Muscle layer of duodenum (tissue), 2 donors: Measurements from ENCODE around the gene PPY.
"Not testable (repeated sequence)": the region's sequence is repeated elsewhere in the genome, so short reads cannot be mapped to it uniquely, and the experiment has no call there.

Source experiments
- H3K27ac ChIP-seq: one replicate; pipeline ENCODE4 v1.7.0; 2013; ENCODE audit warnings: mild to moderate bottlenecking, low read length
- H3K27me3 ChIP-seq: one replicate; pipeline ENCODE4 v1.7.0; 2013; ENCODE audit warnings: low read depth, mild to moderate bottlenecking, control low read depth, low read length
- H3K36me3 ChIP-seq, 2 donors: one replicate each; pipeline ENCODE4 v1.7.0; 2013; ENCODE audit warnings: low read length in 2 of 2, control low read depth in 1 of 2, mild to moderate bottlenecking in 1 of 2; ENCODE audit not compliant: insufficient read depth in 2 of 2, control insufficient read depth in 1 of 2
- H3K4me1 ChIP-seq, 2 donors: one replicate each; pipeline ENCODE4 v1.7.0; 2013; ENCODE audit warnings: low read length in 2 of 2, mild to moderate bottlenecking in 2 of 2, control low read depth in 1 of 2, moderate library complexity in 1 of 2; ENCODE audit not compliant: insufficient read depth in 2 of 2, control insufficient read depth in 1 of 2
- H3K4me3 ChIP-seq, 2 donors: one replicate each; pipeline ENCODE4 v1.7.0; 2013; ENCODE audit warnings: low read length in 2 of 2, low read depth in 1 of 2, mild to moderate bottlenecking in 1 of 2
- H3K9me3 ChIP-seq, 2 donors: one replicate each; pipeline ENCODE4 v1.7.0; 2013; ENCODE audit warnings: low read length in 2 of 2, control low read depth in 1 of 2, mild to moderate bottlenecking in 1 of 2; ENCODE audit not compliant: control insufficient read depth in 1 of 2
- donor health status: healthy.

The PPY gene

DNA sequence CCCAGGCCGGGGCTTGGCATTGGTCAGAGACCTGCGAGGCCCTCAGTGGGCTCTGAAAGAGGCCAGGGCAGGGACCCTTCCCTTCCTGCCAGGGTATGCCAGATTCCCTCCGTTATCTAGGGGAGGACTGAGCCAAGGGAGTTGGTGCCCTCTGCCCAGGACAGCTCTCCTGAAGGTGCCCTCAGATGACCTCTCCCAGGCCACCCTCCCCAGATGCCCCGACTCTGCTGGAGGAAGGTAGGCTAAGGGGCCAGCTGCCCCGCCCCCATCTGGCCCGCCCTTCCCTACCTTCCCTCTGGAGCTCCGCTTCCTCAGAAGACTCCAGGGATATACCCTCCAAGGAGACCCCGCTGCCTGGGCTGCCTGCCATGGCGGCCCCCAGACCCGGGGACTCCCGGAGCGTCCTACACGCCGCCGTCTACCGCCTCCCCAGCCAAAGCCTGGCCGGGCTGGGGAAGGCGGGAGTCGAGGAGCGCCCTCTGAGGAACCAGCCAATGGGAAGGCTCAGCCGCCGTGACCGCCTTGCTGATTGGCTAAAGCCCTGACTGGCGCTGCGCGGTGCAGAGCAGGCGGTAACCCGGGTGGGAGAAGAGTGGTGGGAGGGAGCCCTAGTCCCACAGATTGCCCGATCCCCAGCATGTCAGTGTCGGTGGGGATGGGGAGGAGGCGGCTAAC is 42.0 kb downstream of the PPY start:
- Histone ChIP-seq H3K27ac (no peak overlapping the region), H3K9me3 (no peaks in the 10 kb centered on the region), H3K4me1 (peaks cover 0 to 17% of the 10 kb centered on the region in 2 donors), H3K27me3 (peaks cover 1% of the 10 kb centered on the region), H3K36me3 (peaks cover 0 to 7% of the 10 kb centered on the region in 2 donors), H3K4me3 (peak overlapping the region; percentile 56 to 68)

DNA sequence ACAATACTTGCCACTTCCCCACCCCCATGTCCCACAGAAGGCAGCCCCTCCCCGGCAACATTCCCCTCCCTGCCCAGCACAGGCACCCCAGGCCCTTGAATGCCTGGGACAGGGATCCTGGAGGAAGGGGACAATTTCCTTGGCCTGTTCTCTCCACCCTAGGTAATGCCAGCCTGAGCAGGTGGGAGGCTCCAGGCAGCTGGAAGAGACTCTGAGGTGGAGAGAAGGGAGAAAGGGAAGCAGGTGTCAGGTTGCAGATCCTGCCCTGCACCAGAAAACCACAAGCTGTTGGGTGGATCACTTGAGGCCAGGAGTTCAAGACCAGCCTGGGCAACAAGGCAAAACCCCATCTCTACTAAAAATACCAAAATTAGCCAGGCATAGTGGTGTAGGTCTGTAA is 43.8 kb downstream of the PPY start:
- Histone ChIP-seq H3K4me3 (no peak overlapping the region), H3K27me3 (no peaks in the 10 kb centered on the region), H3K27ac (no peak overlapping the region), H3K36me3 (peaks cover 0 to 7% of the 10 kb centered on the region in 2 donors), H3K9me3 (no peaks in the 10 kb centered on the region), H3K4me1 (peaks cover 0 to 15% of the 10 kb centered on the region in 2 donors)

DNA sequence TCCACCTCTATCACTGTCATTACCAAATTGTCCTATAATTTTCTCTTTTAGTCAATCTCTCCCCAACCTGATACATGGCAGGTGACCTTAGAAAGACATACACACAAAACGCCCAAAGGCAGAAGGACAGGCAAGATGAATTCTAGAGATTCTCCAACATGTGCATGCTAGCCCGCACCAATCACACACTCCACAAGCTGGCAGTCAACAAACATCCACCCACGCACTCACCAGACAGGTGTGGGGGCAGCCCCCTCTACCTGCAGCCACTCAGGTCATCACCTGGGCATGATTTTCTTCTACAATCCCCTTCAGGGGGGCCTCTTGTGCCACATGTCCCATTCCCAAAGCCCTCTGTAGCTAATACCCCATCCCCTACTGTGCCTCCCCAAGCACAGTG is 44.4 kb downstream of the PPY start:
- H3K27me3 ChIP-seq = no peaks in the 10 kb centered on the region
- H3K27ac ChIP-seq = no peak overlapping the region
- peaks cover 0 to 15% of the 10 kb centered on the region in 2 donors for H3K4me1 ChIP-seq
- H3K9me3 ChIP-seq = no peaks in the 10 kb centered on the region
- H3K4me3 ChIP-seq = no peak overlapping the region
- peaks cover 0 to 7% of the 10 kb centered on the region in 2 donors for H3K36me3 ChIP-seq

DNA sequence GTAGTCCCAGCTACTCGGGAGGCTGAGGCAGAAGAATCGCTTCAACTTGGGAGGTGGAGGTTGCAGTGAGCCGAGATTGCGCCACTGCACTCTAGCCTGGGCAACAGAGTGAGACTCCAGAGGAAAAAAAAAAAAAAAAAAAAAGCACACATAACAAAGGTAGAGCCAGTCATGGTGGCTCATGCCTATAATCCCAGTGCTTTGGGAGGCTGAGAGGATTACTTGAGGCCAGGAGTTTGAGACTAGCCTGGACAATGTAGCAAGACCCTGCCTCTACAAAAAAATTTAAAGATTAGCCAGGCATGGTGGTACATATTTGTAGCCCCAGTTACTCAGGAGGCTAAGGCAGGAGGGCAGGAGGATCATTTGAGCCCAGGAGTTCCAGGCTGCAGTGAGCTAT is 47.8 kb downstream of the PPY start:
- H3K4me1 ChIP-seq, H3K4me3 ChIP-seq, H3K27ac ChIP-seq, H3K27me3 ChIP-seq, H3K9me3 ChIP-seq: not testable (repeated sequence)
- peaks cover 0 to 11% of the 10 kb centered on the region in 2 donors for H3K36me3 ChIP-seq

DNA sequence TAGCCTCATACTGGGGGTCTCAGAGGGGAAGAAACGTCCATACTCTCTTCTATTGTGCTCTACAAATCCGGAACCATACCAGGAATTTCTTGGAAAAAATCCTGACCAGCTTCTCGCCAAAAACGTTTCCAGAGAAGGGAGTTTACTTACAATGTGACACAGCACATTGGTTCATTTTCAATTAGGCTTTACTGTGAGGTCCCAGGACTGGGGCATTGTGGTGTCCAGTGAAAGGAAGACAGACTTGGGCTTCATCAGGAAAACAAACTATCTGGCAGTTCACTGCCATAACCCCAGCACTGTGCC is 49.7 kb downstream of the PPY start:
- Histone ChIP-seq H3K4me3 (no peak overlapping the region), H3K9me3 (no peaks in the 10 kb centered on the region), H3K27me3 (no peaks in the 10 kb centered on the region), H3K36me3 (peaks cover 0 to 5% of the 10 kb centered on the region in 2 donors), H3K4me1 (no peaks in the 10 kb centered on the region), H3K27ac (no peak overlapping the region)

DNA sequence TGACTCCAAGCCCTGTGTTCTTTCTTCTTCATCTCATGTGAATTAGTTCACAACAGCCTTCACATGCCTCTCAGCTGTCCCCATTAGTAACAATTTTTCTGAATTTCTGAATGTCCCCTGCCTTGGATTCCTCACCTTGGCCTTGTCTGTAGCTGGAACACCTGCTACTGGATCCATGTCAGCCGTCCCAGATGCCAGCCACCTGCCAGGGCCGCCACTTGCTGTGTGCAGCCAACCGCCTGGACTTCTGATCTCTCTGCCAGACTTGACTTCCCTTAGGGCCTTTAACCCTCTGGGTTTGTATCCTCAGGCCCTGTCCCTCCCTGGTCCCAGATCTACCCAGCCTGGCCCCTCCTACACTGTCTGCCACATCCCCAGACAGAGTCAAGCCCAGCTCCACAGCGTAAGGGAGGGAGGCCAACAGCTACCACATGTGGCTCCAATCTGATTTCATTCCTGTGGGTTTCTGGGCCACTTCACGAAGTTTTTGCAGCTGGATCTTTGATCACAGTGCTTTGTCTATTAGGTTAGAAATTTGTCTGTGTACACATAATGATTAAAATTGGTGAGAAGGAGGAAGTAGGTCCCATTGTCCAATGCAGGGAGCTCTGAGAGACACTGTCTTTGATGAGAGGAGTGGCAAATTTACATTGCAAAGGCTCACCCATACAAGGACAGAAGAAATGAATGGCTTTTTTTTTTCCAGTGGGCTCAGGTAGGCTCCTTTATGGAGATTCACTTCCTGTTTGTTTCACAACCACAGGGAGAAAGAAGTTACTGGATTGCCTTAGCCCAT is 50.2 kb downstream of the PPY start:
- no peaks in the 10 kb centered on the region for H3K4me1 ChIP-seq
- H3K27me3 ChIP-seq = no peaks in the 10 kb centered on the region
- no peaks in the 10 kb centered on the region for H3K9me3 ChIP-seq
- peaks cover 0 to 4% of the 10 kb centered on the region in 2 donors for H3K36me3 ChIP-seq
- H3K4me3 ChIP-seq = no peak overlapping the region
- no peak overlapping the region for H3K27ac ChIP-seq
